Measurements from ENCODE around the gene ST7L. TPM values are rescaled to one million over a fixed set of nuclear protein-coding genes. Genes with fewer than 3 reads are reported as not detected.
"Not testable (repeated sequence)": the region's sequence is repeated elsewhere in the genome, so short reads cannot be mapped to it uniquely, and the experiment has no call there.

ST7L gene, protein sequence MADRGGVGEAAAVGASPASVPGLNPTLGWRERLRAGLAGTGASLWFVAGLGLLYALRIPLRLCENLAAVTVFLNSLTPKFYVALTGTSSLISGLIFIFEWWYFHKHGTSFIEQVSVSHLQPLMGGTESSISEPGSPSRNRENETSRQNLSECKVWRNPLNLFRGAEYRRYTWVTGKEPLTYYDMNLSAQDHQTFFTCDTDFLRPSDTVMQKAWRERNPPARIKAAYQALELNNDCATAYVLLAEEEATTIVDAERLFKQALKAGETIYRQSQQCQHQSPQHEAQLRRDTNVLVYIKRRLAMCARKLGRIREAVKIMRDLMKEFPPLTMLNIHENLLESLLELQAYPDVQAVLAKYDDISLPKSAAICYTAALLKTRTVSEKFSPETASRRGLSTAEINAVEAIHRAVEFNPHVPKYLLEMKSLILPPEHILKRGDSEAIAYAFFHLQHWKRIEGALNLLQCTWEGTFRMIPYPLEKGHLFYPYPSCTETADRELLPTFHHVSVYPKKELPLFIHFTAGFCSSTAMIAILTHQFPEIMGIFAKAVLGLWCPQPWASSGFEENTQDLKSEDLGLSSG
- 10 to 100 TPM; 24.0 to 31.2 (median 27.3) TPM for polyA plus RNA-seq (ENCODE audit: insufficient read length in 4 of 4)

DNA sequence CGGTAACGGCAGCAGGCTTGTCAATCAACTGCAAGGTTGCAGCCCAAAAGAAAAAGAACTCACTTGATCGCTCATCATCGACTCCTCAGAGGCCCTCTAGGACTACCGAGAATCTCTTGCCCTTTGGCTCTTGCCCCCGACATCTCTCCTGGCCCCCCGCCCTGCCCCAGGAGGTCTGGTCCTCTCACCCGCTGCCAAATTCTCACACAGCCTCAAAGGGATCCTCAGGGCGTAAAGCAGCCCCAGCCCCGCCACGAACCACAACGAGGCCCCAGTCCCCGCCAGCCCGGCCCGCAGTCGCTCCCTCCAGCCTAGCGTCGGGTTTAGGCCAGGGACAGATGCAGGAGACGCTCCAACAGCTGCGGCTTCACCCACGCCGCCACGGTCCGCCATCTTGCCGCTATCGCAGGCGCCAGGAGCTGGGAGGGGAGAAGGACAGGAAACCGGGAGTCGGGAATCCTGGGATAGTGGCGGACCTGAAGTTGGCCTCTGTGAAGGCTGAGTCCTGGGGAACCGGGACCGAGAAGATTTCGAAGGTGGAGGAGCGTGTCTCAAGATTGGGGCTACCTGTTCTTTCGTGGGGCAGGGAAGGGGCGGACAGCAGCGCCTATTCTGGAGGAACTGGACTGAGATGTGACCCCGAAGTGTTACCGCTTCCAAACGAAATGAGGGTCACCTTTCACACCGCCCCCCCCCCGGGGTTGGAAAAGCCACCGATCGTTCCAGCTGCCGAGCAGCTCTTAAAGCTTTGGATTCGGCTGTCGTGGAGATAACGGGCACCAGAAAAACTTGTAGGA, at the start of gene ST7L:
Gene ST7L (minus strand): TSS at position 421 of the 797 bp plus-strand sequence. CDS start 28 bp downstream, at position 393.
- peak in 3 of 4 donors; percentile 51 to 80 (median 70) for DNase-seq (ENCODE audit: low read depth in 4 of 4, low spot score in 3 of 4)

DNA sequence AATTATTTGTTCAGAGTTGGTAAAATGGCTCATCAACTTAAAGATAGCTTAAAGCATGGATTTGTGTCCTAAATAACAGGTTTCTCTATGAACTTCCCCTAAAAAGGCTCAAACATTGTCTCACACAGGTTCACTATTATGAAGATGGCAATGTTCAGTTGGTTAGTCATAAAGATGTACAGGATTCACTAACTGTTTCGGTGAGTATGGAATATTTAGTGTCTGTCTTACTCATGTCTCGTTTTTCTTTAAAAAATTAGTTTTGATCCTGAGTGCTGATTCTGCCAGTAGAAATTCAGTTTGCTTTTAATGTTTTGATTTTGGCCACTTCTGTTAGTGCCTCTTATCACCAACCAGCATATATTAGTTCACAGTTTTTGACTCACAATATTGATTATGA, 48.0 kb upstream of the ST7L start:
- DNase-seq (ENCODE audit: low read depth in 4 of 4, low spot score in 3 of 4): no peak

DNA sequence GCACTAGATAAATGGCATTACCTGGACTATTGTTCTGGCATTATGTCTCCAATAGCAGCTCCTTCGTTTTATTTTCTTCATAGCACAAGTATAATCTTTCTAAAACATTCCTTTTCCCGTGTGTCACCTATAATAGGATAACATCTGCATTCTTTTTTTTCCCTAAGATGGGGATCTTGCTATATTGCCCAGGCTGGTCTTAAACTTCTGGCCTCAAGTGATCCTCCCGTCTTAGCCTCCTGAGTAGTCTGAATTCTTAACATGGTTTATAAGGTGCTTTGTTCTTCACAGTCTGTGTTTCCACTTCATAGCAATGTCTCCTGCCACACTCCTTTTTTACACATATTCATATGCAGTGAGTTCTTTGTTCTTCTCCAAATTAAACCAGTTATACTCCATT, 46.9 kb upstream of the ST7L start:
- no peak for DNase-seq (ENCODE audit: low read depth in 4 of 4, low spot score in 3 of 4)

DNA sequence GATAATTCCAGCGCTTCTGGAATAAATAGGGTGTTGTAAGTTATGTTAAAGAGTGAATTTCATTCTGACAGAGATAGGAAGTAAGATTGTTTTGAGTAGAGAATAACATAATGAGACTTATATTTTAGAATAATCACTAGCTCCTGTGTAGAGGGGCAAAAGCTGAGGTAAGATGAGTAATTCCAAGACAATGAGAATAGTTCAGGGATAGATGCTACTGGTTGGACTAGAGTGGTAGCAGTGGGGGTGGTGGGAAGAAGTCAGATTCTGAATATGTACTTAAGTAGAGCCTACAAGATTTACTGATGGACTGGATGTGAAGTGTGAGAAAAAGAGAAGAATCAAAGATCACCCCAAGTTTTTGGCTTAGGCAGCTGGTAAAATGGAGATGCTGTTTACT, 32.3 kb upstream of the ST7L start:
- no peak for DNase-seq (ENCODE audit: low read depth in 4 of 4, low spot score in 3 of 4)

DNA sequence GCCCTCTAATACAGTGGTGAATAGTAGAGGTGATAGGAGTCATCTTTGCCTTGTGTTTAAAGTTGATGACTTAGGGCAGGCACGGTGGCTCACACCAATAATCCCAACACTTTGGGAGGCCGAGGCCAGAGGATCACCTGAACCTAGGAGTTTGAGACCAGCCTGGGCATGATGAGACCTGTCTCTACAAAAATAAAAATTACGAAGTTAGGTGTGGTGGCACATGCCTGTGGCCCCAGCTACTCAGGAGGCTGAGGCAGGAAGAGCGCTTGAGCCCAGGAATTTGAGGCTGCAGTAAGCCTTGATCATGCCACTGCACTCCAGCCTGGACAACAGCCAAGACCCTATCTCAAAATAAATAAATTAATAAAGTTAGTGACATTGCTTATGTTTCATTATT, 27.3 kb upstream of the ST7L start:
- no peak for DNase-seq (ENCODE audit: low read depth in 4 of 4, low spot score in 3 of 4)

DNA sequence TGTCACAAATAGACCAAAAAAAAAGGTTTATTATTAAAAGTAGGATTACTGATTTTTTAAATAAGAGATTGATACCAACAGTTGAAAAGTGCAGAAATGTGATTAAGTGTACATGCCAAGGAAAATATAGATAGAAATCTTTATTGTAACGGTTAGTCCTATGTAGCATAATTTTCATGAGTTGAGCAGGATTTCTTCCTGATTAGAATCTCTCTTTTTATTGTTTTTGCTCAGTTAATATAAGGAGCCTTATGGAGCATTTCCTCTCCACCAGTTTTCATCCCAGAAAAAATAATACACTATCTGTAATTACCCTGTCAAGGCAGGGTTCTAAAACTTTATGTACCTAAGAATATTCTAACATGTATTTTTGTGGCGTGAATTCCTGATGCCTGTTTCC, 24.1 kb upstream of the ST7L start:
- no peak for DNase-seq (ENCODE audit: low read depth in 4 of 4, low spot score in 3 of 4)

DNA sequence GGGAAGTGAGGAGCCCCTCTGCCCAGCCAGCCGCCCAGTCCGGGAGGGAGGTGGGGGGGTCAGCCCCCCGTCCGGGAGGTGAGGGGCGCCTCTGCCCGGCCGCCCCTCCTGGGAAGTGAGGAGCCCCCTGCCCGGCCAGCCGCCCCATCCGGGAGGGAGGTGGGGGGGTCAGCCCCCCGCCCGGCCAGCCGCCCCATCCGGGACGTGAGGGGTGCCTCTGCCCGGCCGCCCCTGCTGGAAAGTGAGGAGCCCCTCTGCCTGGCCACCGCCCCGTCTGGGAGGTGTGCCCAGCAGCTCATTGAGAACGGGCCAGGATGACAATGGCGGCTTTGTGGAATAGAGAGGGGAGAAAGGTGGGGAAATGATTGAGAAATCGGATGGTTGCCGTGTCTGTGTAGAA, 21.5 kb upstream of the ST7L start:
- not testable (repeated sequence) for DNase-seq (ENCODE audit: low read depth in 4 of 4, low spot score in 3 of 4)

DNA sequence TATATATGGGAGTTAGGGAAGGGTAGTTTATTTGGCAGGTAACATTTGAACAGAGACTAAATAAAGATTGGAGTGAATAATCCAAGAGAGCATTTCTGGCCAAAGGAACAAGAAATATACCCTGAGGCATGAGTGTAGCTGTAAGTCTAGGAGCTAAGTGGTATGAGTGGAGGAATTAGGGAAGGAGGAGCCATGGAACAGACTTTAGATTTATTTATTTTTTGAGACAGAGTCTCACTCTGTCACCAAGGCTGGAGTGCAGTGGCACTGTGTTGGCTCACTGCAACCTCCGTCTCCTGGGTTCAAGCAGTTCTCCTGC, 19.1 kb upstream of the ST7L start:
- no peak for DNase-seq (ENCODE audit: low read depth in 4 of 4, low spot score in 3 of 4)

DNA sequence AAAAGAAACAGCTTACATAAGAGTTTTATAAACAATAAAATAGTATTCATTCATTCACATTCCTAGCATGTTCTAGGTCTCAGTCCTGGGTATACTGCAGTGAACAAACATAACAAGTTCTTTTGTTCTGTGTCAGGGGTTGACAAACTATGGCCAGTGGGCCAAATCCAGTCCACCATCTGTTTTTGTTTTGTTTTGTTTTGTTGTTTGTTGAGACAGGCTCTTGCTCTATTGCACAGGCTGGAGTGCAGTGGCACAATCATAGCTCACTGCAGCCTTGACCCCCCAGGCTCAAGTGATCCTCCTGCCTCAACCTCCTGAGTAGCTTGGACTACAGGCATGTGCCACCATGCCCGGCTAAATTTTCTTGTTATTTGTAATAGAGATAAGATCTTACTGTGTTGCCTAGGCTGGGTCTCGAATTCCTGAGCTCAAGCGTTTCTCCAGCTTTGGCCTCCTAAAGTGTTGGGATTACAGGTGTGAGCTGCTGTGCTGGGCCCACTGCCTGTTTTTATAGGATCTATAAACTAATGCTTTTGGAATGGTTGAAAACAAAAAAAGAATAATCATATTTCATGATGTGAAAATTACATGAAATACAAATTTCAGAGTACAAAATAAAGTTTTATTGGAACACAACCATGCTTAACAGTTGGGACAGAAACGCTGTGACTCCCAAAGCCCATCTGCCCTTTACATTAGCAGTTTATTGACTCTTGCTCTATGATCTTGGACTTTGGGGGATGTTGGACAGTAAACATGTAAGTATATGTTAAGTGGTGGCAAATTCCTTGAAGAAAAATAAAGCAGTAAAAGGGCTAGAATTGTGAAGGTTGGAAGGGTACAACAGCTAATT, 18.5 kb upstream of the ST7L start:
- DNase-seq (ENCODE audit: low read depth in 4 of 4, low spot score in 3 of 4): no peak

DNA sequence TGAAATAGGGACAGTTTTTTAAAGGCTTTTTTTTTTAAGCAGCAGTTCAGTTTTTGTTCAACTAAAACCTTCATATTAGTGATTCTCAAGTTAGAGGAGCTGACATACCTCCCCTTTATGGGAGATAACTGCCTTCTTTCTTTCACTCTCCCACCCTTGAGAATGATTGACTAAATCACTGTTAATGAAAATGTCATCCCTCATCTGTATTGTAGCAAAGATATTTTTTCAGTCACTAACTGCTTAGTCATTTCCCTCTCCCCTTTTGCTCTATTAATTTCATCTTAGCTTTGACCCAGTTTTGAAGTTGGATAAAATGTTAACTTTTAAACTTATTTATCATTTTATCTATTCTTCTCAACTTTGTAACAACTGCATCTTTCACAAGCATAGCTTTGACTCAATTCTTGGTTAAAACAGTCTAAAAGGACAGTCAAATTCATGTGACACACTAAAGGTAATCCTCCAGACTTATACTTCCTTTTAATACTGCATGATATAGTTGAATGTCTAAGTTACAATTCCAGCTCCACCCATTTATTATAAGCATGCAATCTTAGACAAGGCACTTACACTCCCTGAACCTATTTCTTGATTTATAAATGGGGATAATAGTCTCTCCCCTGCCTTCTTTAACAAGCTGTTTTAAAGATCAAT, 17.8 kb upstream of the ST7L start:
- no peak for DNase-seq (ENCODE audit: low read depth in 4 of 4, low spot score in 3 of 4)

DNA sequence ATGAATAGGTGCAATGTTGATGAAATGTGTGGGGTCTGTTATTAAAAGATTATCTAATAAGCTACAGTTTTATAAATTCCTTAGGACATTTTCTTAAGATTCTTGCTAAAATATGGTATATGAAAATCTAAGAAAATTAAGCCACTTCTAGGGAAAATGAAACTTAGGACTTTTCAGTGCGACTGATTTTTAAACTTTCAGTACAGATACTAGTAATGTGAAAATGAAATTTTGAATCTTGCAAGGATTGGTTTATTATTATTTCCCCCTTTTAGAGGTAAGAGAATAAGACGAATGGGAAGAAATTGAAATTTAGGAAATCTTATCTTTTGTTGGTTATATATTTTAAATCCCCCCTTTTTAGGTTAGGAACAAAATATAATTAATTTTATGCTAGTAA, 17.1 kb upstream of the ST7L start:
- no peak for DNase-seq (ENCODE audit: low read depth in 4 of 4, low spot score in 3 of 4)

DNA sequence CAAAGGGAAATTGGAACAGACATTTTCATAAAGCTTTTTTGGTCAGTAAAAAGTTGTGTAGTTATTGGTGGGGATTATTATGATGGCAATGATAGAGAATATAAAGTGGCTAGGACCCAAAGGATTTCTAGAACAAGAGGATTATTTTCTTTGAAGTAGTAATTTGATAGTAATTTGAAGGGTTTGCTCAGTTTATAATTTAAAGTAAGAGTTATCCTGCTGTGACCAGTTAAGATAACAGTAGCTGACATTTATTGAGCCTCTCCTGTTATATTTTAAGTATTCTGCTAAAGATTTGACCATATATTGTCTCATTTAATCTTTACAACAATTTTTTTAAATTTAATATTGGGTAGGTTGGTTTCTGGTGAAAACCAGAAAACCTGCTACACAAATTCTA, 15.4 kb upstream of the ST7L start:
- DNase-seq (ENCODE audit: low read depth in 4 of 4, low spot score in 3 of 4): no peak

DNA sequence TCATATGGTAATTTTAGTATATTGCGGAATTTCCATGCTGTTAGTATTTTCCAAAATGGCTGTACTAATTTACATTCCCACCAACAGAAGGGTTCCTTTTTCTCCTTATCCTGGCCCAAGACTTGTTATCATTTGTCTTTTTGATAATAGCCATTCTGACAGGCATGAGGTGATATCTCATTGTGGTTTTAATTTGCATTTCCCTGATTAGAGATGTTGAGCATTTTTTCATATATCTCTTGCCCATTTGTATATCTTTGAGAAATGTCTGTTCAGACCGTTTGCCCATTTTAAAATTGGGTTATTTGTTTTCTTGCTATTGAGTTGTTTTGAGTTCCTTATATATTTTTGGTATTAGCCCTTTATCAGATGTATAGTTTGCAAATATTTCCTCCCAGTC, 14.7 kb upstream of the ST7L start:
- no peak for DNase-seq (ENCODE audit: low read depth in 4 of 4, low spot score in 3 of 4)

DNA sequence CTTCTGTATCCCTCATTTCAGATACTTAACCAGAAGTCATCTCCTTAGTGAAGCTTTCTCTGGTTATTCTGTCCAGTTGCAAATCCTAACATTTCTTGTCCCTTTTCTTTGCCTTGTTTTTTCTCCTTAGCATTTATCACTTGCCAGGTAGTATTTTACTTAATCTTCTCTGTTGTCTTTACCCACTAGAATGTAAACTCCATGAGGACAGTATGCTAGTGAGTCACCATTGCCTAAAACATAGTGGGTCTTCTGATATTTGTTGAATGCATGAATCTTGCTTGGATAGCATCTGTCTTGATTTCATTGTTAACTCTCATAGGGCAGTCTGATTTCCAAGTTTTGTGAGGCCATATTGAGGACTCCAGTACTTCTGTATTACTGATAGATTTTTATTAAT, 10.3 kb upstream of the ST7L start:
- no peak for DNase-seq (ENCODE audit: low read depth in 4 of 4, low spot score in 3 of 4)

DNA sequence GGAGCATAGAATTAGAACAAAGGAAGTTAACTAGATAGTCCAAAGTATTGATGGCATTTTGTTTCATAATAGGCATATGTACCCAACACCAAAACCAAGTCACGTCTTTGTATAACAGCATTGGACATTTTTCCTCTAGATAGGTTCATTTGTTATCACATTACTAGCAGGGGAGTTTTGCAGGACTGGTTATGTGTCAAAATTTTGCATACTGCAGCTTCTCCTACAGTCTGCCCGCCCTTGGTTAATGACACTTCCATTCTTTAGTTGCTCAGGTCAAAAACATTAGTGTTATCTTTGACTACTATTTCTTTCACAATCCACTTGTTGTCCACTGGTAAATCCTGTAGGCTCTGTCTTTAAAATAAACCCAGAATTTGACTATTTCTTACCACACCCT, 9.6 kb upstream of the ST7L start:
- DNase-seq (ENCODE audit: low read depth in 4 of 4, low spot score in 3 of 4): no peak

DNA sequence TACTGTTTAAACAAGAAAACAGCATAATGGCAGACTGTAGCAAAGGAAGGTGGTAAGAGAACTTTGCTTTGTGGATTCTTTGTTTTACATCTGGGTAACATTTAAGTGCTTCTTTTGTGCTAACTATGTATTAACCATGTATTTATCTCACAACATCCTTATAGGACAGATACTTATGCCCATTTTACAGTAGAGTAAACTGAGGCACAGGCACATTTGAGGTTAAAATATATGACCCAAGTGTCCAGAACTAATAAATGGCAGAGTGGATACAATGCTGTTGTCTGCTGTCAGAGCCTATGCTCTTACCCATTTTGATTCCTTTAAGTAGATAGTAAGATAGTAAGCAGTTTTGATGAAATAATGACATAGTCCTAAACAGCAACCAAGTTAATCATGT, 7.9 kb upstream of the ST7L start:
- DNase-seq (ENCODE audit: low read depth in 4 of 4, low spot score in 3 of 4): no peak

DNA sequence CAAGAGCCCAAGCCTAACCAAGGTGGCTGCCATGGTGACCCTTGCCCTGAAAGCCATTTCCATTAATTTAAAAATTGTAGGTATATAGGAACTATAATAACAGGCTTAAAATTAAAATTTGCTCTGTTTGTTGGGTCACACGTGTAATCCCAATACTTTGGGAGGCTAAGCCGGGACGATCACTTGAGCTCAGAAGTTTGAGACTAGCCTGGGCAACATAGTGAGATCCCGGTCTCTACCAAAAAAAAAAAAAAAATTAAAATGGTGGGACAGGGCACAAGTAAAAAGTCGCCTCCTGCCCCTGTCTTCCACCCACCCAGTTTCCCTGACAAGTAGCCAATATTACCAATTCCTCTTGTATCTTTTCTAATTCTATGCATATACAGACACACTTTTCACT, 7.3 kb upstream of the ST7L start:
- no peak for DNase-seq (ENCODE audit: low read depth in 4 of 4, low spot score in 3 of 4)

DNA sequence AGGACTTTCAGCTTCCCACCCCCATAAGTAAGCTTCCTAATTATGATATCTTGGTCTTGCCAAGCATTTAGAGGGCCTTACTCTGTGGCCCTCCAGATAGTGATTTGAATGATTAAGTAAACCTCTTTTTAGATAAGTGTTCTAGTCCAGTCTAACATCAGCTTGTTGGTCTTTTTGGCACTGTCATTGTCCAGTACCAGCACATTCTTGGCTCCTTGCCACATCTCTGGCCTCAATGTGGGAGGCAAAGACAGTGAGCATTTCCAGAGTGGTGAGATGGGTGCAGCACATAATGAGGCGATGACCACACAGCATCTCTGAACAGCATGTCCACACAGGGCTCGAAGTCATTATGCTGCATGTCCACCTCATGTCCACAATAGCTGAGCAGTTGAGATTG, 6.8 kb upstream of the ST7L start:
- no peak for DNase-seq (ENCODE audit: low read depth in 4 of 4, low spot score in 3 of 4)

DNA sequence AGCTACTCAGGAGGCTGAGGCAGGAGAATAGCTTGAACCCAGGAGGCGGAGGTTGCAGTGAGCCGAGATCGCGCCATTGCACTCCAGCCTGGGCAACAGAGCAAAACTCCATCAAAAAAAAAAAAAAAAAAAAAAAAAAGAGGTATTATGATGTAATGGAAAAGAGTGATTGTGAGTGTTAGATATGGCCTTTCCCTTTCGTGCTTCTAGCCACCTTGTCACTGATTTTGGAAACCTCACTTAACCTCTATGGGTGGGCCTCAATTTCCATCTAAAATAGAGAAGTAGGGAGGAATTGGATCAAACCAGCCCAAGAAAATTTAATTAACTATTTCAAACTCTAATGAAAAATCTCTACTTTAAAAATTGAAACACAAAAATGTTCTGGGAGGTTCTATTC, 5.6 kb upstream of the ST7L start:
- not testable (repeated sequence) for DNase-seq (ENCODE audit: low read depth in 4 of 4, low spot score in 3 of 4)

DNA sequence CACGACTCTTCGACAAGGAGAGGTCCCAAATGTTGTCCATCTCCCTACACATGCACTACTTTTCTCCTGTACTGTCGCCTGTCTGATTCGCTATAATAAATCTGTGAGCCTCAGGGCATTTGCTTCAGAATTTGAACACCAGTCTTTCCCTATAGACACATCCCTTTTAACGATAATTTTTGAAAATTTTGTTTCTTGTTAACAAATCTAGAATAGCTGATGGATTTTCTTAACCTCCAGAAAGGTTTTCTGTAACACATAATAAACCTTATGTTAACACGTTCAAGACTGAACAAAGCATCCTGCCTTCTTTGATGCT, 1.4 kb upstream of the ST7L start:
- DNase-seq (ENCODE audit: low read depth in 4 of 4, low spot score in 3 of 4): no peak

All from right renal pelvis (tissue), 4 donors.